DOHH2 (cell line): Measurements from ENCODE around the gene ADAMTS15.

Experiments used
- CTCF ChIP-seq: fragments of 200-600 bp; sonication (generic); IDR thresholded peaks from one replicate; pipeline ENCODE4 v1.5.1; 2014; ENCODE audit warnings: antibody characterized with exemption, mild to moderate bottlenecking, low read depth, low read length; ENCODE audit not compliant: poor library complexity, severe bottlenecking
- EZH2phosphoT487 ChIP-seq: fragments of 200-600 bp; sonication (generic); IDR thresholded peaks from 2 replicates; pipeline ENCODE4 v1.6.1; 2017; ENCODE audit warnings: borderline replicate concordance, mild to moderate bottlenecking, antibody characterized with exemption, low read length, moderate library complexity, mixed read lengths

DNA sequence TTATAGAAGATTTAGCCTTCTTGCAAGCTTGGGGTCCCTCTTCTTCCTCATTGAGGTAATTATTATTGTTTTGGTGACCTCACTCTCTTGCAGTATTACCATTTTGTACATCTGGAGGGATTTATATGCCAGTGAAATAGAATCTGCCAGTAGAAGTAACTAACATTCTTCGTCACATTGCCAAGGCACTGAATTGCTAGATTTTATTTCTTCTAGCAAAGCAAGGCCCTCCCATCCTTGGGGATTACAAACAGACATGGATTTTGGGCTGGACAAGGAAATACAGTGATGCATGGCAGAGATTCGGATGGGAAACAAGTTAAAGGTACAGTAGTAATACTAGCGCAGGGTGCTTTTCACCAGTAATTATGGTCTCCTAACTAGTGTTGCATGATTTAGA, 7.8 kb downstream of the ADAMTS15 start:
- TF ChIP-seq CTCF (no peak), EZH2phosphoT487 (no peak)
